Stimulated activated CD4-positive, alpha-beta T cell treated with anti-CD3 and anti-CD28 coated beads, Interleukin-12 subunit alpha, Interleukin-12 subunit beta, amount 100 ng/mL, for 4 hours (primary cell): ENCODE measurements around the gene IL17B.

Experiments used
- DNase-seq: peaks from one replicate; pipeline ENCODE4 v3.0.0-alpha.2; 2020

Gene IL17B

DNA sequence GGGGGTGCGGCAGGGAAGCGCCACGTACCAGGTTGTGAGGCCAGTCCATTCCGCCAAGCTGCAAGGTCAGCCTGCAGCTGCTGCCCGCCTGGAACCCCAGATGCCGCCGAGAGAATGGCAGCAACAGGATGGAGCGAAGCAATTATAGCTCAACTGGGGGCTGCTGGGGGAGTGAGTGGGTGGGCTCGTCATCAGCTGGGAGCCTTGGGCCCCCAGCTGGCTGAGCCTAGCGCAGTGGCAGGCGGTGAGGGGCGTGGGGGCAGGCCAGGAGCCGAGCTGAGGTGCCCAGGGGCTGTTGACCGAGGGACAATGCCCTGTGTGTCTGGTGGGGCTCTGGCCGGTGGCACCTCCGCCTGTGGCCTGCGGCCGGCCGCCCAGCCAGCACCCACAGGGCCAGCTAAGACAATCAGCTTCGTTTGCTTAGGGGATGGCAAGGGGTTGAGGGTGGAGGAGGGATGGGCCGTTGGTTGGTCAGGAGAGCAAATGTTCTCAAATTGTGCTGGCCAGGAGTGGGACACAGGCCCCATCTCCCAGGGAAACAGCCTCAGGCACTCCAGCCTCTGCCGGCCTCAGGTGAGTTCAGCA, at the start of gene IL17B:
Gene IL17B (minus strand): TSS at position 116 of the 585 bp plus-strand sequence. CDS start 67 bp downstream, at position 49.
- DNase-seq = no peak

GRCh38 chr5:149428032-149428431, 48.9 kb upstream of the IL17B start:
- no peak for DNase-seq

GRCh38 chr5:149427374-149427773, 48.3 kb upstream of the IL17B start:
- DNase-seq = no peak

DNA sequence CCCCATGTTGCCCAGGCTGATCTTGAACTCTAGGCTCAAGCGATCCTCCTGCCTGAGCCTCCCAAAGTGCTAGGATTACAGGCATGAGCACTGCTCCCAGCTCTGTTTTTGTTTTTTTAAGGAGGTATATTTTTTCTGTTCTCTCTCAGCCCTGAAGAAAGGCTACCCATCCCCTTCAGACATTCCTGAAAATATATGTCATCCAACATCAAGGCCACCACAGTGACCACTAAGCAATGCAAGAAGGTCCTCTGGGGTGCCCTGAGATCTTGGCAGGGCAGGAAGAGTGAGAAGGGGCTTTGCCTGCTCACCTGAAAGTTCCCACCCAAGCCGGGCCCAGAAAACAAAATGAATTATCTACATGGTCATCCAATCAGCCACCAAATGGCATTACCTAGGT, 47.8 kb upstream of the IL17B start:
- DNase-seq = no peak

- DNase-seq = no peak
These were observed 46.6 kb upstream of the IL17B start for GRCh38 chr5:149425729-149426128.

DNA sequence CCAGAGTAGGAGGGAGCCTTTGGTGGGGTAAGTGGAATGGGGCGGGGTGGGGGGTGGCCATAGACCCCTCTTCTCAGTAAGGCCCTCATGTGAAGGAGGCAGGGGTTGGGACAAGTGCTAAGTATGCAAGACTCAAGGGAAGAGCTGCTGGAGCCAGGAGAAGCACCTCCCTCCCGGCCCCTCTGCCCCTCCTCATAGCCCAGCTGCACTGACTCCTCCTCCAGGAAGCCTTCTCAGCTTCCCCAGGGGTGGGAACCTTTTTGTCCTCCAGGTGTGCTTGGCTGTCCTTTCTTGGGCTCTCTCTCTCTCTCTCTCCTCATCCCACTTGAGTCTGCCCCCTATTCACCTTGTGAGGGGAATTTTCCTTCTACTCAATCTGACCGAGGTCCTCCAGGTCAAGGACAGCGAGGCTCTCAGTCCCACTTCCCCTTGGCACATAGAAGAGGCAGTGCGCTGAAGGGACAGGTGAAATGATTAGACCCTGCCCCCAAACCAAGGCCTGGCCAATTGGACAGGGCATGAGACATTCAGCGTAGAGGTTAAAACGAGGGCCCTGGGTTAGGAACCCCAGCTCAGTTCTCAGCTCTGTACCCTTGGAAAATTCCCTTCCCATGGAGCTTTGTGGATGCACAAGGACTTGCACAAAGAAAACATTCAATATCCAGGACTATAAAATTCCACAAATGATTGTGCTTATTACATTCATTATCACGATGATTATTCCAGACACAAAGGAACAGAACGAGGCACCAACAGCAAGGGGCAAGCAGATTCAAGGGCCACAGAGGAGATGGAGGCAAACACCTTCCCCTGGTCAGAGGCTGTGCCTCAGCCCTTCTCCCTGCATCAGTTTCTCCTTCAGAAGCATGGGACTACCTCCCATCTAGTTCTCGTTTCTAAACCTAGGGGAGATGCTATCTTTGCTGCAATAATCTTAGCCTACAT, 45.6 kb upstream of the IL17B start:
- no peak for DNase-seq

DNA sequence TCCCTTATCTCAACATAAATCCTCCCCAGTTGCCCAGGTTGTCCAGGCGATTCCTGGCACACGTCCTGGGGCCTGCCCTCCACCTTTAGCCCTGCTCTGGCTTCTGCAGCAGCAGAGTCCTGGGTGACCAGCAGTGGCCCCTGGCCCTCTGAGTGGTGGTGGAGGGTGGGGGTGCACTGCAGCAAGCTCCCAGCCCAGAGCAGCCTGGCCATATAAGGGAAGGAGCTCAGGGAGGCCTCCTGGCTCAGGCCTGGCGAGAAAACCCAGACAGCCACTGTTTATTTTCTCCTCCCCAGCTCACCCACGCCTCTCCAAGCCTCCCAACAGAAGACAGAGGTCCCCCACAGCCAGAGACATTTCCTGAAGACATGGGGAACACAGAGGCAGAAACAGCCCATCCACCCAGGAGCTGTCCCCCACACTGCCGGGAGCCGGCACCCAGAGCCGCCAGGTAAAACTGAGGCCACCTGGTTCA, 44.7 kb upstream of the IL17B start:
- no peak for DNase-seq

DNA sequence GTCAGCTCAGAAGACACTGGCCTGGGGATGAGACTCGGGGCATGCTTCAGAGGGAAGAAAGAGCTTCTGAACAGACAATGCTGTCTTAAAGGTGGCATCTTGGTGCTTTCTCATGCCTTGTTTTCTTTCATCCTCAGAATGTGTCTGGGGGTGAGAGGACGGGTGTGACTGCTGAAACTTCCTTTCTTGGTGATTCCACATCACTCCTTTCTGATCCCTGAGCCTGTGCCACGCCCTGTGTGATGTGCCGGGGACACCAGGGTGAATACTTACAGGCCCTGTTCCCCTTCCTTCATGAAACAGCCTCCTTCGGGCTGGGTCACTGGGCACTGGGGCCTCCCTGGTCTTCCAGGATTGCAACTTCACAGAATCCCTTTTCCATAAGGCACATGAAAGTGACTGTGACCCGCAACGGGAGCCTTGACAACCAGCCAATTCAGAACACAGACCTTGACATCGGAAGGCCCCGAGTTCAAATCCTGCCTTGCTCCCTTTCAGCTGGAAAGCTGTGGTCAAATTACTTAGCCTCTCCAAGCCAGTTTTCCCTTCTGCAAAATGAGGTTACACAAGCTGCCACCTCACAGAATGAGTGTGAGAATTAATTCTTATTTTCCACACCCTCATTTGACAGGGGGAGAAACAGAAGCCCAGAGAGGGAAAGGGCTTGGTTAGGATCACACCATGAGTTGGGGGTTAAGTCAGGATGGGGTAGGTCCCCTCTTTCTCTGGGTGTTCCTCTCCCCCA, 44.1 kb upstream of the IL17B start:
- no peak for DNase-seq

GRCh38 chr5:149422366-149423048, 43.4 kb upstream of the IL17B start:
- no peak for DNase-seq

DNA sequence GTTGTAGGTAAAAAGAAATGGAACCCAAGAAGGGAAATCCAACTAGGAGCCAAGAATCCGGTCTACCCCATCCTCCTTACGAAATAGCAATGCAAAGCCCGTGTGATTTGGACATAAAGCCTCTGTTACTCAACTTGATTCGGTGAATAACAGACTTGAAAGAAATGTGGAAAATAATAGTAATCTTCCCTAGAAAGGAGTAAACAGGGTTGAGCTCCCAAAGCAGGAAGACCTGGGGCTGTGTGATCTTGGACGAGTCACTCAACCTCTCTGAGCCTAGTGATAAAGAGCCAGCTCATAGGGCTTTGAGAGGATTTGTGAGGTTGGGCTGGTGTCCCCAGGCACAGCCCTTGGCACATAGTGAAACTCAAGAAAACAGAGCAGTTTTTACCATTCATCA, 42.7 kb upstream of the IL17B start:
- DNase-seq = no peak

GRCh38 chr5:149421372-149421685, 42.2 kb upstream of the IL17B start:
- DNase-seq = no peak

DNA sequence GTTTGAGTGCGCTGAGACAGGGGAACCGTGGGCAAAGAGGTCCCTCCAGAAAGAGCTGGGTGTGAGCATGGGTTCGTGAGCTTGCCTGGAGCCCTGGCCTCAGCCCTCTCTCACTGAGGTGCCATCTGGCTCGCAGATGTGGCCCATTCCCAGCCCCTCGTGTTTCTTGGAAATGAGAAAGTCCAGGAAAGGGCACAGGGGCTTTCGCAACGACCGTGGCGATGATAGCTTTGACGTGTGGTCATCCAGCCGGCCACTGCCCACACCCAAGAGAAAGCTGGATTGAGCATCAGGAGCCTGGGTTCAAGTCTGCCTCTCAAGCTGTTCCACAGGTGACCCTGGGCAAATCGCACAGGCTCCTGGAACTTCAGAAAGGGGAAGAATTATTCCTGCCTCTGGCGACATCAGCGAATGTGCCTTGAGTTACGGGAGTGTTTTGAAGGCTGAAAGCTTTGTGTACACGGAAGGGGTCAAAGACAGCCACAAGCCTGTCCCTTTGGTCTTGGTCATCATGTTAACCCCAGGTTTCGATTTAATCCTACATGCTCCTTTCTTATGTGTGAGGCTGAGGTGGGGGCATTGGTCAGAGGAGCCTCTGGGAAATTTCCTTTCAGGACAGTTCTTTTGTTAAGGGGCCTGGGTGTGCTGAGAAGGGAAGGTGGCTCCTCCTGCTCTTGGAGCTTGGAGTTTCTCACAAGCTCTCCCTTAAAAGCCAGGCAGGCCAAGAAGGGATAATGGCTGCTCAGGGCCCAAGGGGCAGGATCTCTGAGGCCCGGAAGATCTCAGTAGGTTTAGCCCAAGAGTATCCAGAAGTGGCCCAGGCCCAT, 41.7 kb upstream of the IL17B start:
- DNase-seq = no peak

DNA sequence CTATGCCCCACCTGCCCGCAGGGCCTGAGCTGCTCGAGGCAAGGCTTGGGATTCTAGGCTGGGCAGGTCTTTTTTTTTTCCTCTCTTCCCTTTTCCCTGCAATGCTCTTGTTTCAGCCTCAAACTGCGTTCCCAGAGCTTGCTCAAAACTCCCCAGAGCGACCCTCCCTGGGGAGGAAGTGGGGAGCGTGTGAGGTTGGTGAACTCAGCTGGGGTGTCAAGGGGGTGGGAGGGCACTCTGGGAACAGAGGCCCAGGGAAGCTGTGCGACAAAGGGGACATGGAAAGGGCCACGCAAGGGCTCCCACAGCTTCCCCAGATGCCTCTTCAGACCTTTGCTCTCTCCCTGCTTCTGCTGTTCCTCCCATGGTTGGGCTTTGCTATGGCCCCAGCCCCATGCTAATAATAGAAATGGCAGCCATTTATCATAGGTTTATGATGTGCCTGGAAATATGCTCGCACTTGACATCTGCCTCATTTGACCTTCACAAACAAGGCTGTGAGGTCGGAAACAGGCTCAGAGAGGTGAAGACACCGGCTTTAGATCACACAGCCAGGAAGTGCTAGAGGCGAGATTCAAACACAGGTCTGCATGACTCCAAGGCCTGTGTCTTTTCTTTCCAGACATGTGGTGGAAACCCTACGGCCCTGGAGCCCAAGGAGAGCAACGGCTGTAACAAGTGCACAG, 40.9 kb upstream of the IL17B start:
- no peak for DNase-seq

- DNase-seq = no peak
These were observed 40.4 kb upstream of the IL17B start for GRCh38 chr5:149419532-149419858.

DNA sequence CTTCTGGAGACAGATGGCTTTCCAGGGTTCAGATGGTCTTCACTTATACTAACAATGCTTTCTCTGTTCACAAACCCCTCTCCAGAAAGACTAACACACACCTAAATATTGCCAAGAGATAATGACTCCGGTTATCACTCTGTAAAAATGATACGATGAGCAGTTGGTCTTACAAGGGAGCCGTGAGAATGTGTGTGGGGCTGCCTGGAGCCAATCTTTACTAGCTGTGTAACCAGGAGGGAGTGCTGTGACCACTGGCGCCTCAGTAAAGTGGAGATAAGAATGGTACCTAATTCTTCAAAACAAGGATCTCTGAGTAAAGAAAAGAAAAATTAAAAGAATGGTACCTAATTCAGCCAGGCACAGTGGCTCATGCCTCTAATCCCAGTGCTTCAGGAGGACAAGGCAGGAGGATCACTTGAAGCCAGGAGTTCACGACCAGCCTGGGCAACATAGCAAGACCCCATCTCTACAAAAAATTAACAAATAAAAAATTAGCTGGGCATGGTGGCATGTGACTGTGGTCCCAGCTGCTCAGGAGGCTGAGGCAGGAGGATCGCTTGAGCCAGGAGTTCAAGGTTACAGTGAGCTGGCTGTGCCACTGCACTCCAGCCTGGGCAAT, 39.9 kb upstream of the IL17B start:
- DNase-seq = no peak

DNA sequence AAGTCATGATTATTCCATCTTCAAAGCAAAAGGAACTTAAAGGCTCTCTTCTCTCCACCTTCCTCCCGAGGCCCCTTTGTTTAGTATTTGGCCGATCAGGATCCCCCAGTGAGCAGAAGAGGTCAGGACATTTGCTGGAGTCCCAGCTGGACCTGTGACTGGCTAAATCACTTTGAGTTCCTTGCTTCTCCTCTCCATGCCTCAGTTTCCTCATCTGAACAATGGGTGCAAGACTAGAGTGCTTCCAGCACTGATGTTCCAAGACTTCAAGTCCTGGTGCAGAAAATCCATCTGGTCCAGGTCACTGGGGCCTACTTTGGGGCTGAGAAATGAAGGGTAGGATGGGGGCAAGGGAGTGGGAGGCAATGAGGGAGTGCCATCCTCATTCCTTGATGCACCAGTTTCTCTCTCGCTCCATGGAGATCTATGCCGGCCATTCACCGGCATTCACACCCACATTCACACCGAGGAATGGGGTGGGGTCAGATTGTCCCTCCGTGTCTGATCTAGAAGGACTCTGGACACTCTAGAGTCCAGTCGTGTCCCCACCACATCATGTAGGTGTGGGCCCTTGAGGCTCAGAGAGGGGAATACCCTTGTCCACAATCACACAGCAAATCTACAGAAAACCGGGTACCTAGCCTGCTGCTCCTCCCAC, 38.7 kb upstream of the IL17B start:
- no peak for DNase-seq

DNA sequence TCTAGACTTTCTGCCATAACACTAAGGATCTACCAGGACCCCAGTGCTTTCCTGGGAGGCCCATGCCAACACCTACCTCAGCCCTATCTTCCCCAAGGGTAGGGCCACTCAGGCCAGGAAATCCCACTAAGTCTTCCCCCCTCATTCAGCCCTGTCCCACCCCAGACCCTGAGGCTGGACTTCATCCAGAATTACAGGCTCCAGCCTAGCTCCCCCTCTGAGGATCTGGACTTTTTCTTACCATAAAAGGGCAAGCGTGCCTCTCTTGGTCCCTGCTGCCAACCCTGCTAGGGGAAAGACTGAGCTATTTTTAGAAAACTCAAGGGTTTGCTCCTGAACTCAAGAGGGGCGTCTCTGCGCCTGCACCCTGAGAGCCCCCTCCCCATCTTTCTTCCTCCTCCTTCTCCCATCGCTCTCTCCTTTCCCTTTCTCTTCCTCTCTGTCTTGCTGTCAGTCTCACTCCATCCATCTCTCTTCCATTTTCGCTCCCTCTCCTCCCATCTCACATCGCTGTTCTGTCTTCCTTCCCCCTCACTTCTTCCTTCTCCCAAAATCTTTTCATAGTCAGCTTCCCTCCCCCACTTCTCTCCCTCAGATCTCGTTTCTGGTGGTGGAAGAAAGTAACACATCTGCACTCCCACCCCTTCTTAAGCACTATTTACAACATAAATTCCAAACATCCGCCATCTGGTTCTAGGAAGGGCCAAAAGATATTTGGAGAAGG, 38.1 kb upstream of the IL17B start:
- no peak for DNase-seq

DNA sequence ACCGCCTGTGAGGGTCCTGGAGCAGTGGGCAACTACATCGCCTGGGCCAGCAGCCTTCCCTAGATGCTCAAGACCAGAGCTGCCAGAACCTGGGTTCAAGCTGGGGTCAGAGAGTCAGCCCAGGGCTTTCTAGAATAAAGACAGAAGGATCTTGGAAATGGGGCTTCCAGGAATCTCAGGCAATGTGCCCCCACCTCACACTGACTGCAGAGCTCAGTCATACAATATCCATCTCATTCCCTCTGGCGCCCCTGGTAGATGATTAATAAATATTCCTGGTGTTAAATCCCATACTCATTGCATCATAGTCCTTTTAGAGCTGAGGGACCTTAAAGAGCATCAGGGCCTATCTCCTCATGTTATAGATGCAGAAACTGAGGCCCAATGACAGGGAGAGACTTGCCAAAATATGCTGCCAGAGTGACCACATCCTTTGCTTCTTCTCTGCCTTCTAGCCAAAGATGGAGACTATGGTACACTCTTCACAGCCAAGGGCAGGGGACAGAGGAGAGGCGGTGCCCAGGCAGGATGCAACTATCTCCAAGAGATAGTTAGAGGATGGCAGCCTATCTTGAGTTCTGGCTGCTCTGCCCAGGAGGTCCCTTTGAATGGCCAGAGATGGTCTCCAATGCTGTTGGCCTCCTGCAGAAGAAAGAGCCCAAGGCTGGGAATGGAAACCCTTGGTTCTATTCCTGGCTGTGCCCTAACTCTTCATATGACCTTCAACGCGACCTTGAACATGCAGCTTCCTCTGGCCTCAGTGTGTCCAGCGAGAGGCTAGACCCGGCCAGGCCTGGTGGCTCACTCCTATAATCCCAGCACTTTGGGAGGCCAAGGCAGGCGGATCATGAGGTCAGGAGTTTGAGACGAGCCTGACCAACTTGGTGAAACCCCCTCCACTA, 36.2 kb upstream of the IL17B start:
- no peak for DNase-seq
